ENCODE data around the gene CCDC126. TPM values are rescaled to one million over a fixed set of nuclear protein-coding genes. Genes with fewer than 3 reads are reported as not detected.

CCDC126 gene
- total and polyA plus RNA-seq, 2 experiments from 2014 or later = 5.7 to 6.6 TPM

- Histone ChIP-seq H3K9me2 (ENCODE audit: insufficient read depth) (no peaks in the 10 kb centered on the region), H3K27ac (ENCODE audit: low read depth) (no peak overlapping the region), H3K4me2 (no peak overlapping the region), H3K27me3 (ENCODE audit: insufficient read depth) (no peaks in the 10 kb centered on the region), H3K4me1 (ENCODE audit: insufficient read depth) (no peaks in the 10 kb centered on the region), H3K36me3 (ENCODE audit: insufficient read depth) (peaks cover 38% of the 10 kb centered on the region), H3F3A (replicated peaks; ENCODE audit: low read depth) (no peaks in the 10 kb centered on the region), H4K20me1 (replicated peaks; ENCODE audit: insufficient read depth) (peaks cover 19% of the 10 kb centered on the region), H3K79me2 (replicated peaks; ENCODE audit: insufficient read depth) (peaks cover 32% of the 10 kb centered on the region), H3K4me3 (no peak overlapping the region), H2AFZ (no peak overlapping the region)
- no peak for TF ChIP-seq JUNB (IDR thresholded peaks at IDR 0.05; ENCODE audit: unreplicated experiment)
- TF ChIP-seq CREB1 (CRISPR knock-in tag; IDR thresholded peaks at IDR 0.05; ENCODE audit: low read depth) = no peak
- TF ChIP-seq REST (IDR thresholded peaks at IDR 0.05; ENCODE audit: unreplicated experiment) = no peak
- no peak for TF ChIP-seq ZNF462 (CRISPR knock-in tag; IDR thresholded peaks at IDR 0.05)
- TF ChIP-seq NANOG (IDR thresholded peaks at IDR 0.05; ENCODE audit: borderline replicate concordance) = no peak
- Mint-ChIP-seq H3K36me3 (ENCODE audit: low read depth) (peaks cover 72% of the 10 kb centered on the region), H3K27me3 (ENCODE audit: insufficient read depth, low read depth, poor library complexity) (peaks cover 1% of the 10 kb centered on the region), H3K4me1 (no peaks in the 10 kb centered on the region), H3K4me3 (no peak overlapping the region), H3K9me3 (no peaks in the 10 kb centered on the region), H3K27ac (peak overlapping the region; percentile 50; the same call in 1 of the 2 replicates)
- ATAC-seq (no peak), DNase-seq (ENCODE audit: low spot score) (no peak)
These were observed 94.1 kb downstream of the CCDC126 start for GRCh38 chr7:23691320-23691719.
